Duodenal mucosa (tissue), 2 donors: ENCODE data around the gene GGT1.
"Not testable (repeated sequence)": the region's sequence is repeated elsewhere in the genome, so short reads cannot be mapped to it uniquely, and the experiment has no call there.

Source experiments
- H3K27ac ChIP-seq: one replicate; pipeline ENCODE4 v1.7.0; 2013; ENCODE audit warnings: low read depth, low read length
- H3K27me3 ChIP-seq, 2 donors: one replicate each; pipeline ENCODE4 v1.7.0; 2013; ENCODE audit warnings: low read length in 2 of 2, control low read depth in 1 of 2; ENCODE audit not compliant: insufficient read depth in 2 of 2, control insufficient read depth in 1 of 2
- H3K36me3 ChIP-seq, 2 donors: one replicate each; pipeline ENCODE4 v1.7.0; 2013; ENCODE audit warnings: low read length in 2 of 2, control low read depth in 1 of 2; ENCODE audit not compliant: insufficient read depth in 2 of 2, control insufficient read depth in 1 of 2
- H3K4me1 ChIP-seq, 2 donors: one replicate each; pipeline ENCODE4 v1.7.0; 2013; ENCODE audit warnings: low read length in 2 of 2, control low read depth in 1 of 2; ENCODE audit not compliant: insufficient read depth in 2 of 2, control insufficient read depth in 1 of 2
- H3K4me3 ChIP-seq, 2 donors: one replicate each; pipeline ENCODE4 v1.7.0; 2013; ENCODE audit warnings: low read length in 2 of 2, low read depth in 1 of 2
- H3K9ac ChIP-seq, 2 donors: one replicate each; pipeline ENCODE4 v1.7.0; 2013; ENCODE audit warnings: low read length in 2 of 2, low read depth in 1 of 2
- H3K9me3 ChIP-seq, 2 donors: one replicate each; pipeline ENCODE4 v1.7.0; 2013; ENCODE audit warnings: low read length in 2 of 2, control low read depth in 1 of 2; ENCODE audit not compliant: control insufficient read depth in 1 of 2

The GGT1 gene

GRCh38 chr22:24672532-24672931, 69.5 kb downstream of the GGT1 start:
- H3K27me3 ChIP-seq, H3K4me1 ChIP-seq, H3K4me3 ChIP-seq, H3K9ac ChIP-seq, H3K36me3 ChIP-seq, H3K27ac ChIP-seq, H3K9me3 ChIP-seq: not testable (repeated sequence)
